Ishikawa (cell line): Measurements from ENCODE around the gene CUBN.

Experiments used
- CEBPB ChIP-seq: IDR thresholded peaks from 2 replicates; pipeline ENCODE4 v1.6.1; 2012
- CREB1 ChIP-seq: IDR thresholded peaks from 2 replicates; pipeline ENCODE4 v1.6.1; 2012; ENCODE audit warnings: low read depth
- EGR1 ChIP-seq: IDR thresholded peaks from 2 replicates; pipeline ENCODE4 v1.6.1; 2012
- EP300 ChIP-seq: IDR thresholded peaks from 2 replicates; pipeline ENCODE4 v1.6.1; 2012; ENCODE audit warnings: borderline replicate concordance
- FOXM1 ChIP-seq: IDR thresholded peaks from 2 replicates; pipeline ENCODE4 v1.6.1; 2012; ENCODE audit warnings: low read depth, borderline replicate concordance
- MAX ChIP-seq: IDR thresholded peaks from 2 replicates; pipeline ENCODE4 v1.6.1; 2012
- NFIC ChIP-seq: IDR thresholded peaks from 2 replicates; pipeline ENCODE4 v1.6.1; 2012
- RAD21 ChIP-seq: IDR thresholded peaks from 2 replicates; pipeline ENCODE4 v1.6.1; 2012; ENCODE audit warnings: low read depth
- REST ChIP-seq: IDR thresholded peaks from 2 replicates; pipeline ENCODE4 v1.6.1; 2012; ENCODE audit warnings: low read depth, mild to moderate bottlenecking
- TAF1 ChIP-seq: IDR thresholded peaks from 2 replicates; pipeline ENCODE4 v1.6.1; 2012; ENCODE audit warnings: low read depth, mild to moderate bottlenecking
- TCF12 ChIP-seq: IDR thresholded peaks from 2 replicates; pipeline ENCODE4 v1.6.1; 2012; ENCODE audit warnings: low read depth
- TEAD4 ChIP-seq: IDR thresholded peaks from 2 replicates; pipeline ENCODE4 v1.6.1; 2012
- USF1 ChIP-seq: IDR thresholded peaks from 2 replicates; pipeline ENCODE4 v1.6.1; 2012
- YY1 ChIP-seq: IDR thresholded peaks from 2 replicates; pipeline ENCODE4 v1.6.1; 2012; ENCODE audit warnings: low read depth

GRCh38 chr10:17062009-17062408, 67.6 kb downstream of the CUBN start:
- no peak for TF ChIP-seq TCF12
- no peak for TF ChIP-seq REST
- no peak for TF ChIP-seq YY1
- TF ChIP-seq TAF1, result no peak
- no peak for TF ChIP-seq RAD21
- TF ChIP-seq EP300, result no peak
- TF ChIP-seq CEBPB, result no peak
- TF ChIP-seq MAX, result no peak
- no peak for TF ChIP-seq EGR1
- TF ChIP-seq CREB1, result no peak
- TF ChIP-seq FOXM1, result no peak
- no peak for TF ChIP-seq NFIC
- no peak for TF ChIP-seq USF1
- no peak for TF ChIP-seq TEAD4
